UCSD-AML1 (cell line): ENCODE results near the gene CRYGS.
"Not testable (repeated sequence)": the region's sequence is repeated elsewhere in the genome, so short reads cannot be mapped to it uniquely, and the experiment has no call there.

Source experiments
- DNase-seq: peaks from one replicate; lab custom pipeline; 2025; ENCODE audit not compliant: unreplicated experiment; lab: John Stamatoyannopoulos, UW

Gene CRYGS

DNA sequence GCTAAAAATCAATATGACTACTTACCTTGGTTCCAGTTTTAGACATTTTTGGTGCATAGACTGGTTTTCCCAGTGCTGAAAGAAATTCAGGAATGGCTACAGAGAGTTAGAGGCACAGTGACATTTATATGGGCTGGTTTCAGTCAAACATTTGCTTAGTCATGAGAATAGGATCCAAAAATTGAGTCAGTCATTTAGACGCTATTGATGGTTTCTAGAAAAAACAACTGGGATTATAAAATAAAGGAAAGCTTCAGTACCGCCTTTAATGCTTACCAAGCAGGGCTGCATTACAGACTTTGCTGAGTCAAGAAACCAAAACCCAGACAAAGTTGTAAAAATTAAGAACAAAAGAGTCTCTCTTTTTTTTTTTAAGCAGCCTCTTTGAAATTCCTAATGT, at the start of gene CRYGS:
Gene CRYGS, minus strand, starts transcription at position 100 of the 400 bp plus-strand sequence. Its CDS starts 54 bp downstream, at position 46.
- DNase-seq, result no peak

DNA sequence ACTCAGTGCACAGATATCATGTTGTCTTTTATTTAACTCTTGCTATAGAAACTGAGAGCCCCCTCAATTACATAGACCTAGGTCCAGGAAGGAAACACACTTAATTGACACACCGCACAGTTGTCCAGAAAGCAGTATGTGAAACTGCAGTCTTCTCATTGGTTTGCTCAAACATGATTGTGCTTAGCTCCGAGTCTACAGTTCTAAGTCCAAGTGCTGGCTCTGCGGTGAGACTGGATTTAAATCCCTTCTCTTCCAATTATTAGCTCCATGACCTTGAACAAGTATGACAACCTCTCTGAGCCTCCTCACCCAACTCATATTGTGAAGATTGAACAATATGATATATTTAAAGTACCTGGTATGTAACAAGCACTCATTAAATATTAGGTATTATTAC, 49.7 kb upstream of the CRYGS start:
- DNase-seq, result no peak

DNA sequence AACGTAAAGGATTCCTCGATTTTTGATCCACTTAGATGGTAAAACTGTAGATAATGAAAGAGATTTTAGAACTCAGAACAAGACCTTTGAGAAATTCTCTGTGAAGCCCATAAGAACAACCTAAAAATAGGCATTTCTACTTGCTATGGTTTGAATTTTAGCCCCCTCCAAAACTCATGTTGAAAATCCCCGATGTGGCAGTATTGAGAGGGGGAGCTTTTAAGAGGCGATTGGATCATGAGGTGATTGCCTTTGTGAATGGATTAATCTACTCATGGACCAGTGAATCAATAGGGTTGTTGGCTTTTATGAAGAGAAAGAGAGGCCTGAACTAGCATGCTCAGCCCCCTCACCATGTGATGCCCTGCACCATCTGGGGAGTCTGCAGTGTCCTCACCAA, 48.5 kb upstream of the CRYGS start:
- no peak for DNase-seq

DNA sequence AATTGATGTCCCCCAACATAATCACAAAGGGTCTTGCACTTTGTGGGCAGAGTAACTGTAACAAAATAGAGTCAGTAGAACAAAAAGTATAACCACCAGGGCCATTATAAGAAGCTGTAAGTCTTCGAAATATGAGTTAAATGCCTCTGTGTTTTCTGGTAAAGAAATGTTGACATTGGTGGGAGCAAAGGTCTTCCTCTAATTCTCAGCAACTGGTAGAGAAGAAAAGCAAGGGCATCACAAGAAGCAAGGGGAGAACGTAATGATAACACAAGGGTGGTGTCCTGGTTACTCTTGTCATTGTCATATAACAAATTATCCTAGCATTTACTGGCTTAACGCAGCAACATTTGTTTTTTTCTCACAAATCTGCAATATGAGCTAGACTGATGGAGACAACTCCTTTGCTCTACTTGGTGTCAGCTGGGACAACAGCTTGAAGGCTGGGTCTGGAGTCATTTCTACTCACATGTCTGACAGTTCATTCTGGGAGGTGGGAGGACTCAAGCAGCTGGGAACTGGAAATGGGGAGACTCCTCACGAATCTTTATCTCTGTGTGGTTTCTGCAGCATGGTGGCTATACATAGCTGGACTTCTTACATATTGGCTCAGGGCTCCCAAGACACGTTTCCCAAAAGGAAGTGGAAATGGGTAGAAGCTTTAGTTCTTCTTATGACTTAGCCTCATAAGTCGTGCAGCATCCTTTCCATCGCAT, 46.6 kb upstream of the CRYGS start:
- DNase-seq, result no peak

DNA sequence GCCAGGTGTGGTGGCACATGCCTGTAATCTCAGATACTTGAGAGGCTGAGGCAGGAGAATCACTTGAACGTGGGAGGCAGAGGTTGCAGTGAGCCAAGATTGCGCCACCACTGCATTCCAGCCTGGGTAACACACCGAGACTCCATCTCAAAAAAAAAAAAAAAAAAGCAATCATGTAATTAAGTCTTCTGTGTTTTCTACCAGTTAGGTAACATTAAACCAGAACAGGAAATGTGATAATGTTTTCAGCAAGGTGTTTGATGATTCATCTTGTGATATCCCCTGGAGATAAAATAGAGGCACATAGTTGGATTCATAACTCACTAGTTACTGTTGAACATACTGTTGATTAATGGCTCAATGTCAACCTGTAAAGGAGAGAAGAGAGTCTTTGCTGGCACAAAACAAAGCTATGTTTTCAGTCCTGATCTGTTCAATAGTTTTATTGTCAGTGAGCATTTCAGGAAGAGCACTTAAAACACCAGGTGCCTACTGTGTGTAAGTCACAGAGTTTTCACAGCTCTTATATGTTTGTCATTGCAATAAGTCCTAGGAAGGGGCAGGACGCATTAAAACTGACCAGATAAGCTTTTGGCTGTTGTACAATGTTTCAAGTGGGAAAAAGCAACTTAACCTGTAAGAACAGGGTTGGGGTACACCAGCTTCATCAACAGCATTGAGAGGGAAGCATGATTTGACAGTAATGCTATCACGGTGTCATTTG, 45.8 kb upstream of the CRYGS start:
- DNase-seq, result no peak

DNA sequence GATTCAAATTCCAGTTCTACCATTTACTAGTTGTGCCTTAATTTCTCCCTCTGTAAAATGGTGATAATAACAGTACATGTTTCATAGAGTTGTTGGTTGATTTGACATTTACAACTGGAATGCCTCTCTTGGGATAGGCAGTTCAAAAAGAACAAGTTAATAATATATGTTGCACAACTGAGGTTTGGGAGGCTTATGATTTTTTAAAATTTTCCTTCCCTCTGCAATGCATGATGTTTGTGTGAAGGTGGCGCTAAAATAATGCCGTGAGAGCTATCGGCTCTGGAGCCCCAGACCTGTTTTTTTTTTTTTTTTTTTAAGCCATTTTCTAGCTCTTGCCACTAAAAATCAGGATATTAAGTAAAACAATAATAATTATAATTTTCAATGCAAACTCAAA, 44.9 kb upstream of the CRYGS start:
- DNase-seq, result no peak

DNA sequence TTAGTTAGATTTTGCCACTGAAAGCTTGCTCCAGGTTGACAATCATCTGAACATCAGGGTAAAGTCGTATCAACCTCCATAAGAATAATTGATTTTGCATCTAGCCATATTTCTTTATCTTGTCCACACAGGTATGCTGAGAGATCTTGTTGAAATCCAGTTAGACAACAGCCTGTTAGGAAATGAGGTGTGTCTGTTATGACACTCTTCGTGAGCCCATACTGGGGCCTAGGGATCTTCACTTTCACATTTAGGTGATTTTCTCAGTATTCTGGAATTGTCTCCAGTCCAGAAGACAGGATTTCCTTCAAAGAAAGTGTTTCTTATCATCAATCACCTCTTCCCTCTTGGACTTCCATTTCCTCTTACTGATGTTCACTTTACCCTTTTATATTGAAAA, 44.5 kb upstream of the CRYGS start:
- no peak for DNase-seq

DNA sequence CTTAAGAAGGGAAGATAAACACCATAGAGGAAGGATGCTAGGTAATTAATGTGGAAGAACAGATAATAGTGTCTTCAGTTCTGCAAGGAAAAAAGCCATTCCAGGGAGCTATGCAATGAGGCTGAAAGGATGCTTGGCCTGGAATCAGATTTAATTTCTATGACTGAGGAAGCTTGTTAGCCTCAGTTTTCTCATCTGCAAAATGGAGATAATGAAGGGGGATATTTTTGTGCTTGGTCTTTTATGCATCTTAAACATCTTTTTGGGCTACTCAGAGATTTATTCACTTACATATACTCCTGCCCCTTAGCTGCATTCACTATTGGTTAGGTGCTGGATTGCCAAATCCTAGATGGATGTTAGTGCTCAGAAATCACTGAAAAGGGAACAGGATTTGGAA, 43.0 kb upstream of the CRYGS start:
- no peak for DNase-seq

DNA sequence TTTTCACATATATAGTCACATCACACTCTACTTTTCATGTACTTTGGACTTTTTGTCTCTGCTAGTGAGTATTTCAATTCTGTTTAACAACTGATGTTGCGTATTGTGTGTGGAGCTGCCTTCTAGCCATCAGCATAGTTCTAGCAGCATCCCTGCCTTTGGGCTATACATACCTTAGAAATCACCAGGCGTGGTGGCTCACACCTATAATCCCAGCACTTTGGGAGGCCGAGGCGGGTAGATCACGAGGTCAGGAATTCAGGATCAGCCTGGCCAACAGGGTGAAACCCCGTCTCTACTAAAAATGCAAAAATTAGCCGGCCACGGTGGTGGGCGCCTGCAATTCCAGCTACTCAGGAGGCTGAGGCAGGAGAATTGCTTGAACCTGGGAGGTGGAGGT, 42.1 kb upstream of the CRYGS start:
- not testable (repeated sequence) for DNase-seq

DNA sequence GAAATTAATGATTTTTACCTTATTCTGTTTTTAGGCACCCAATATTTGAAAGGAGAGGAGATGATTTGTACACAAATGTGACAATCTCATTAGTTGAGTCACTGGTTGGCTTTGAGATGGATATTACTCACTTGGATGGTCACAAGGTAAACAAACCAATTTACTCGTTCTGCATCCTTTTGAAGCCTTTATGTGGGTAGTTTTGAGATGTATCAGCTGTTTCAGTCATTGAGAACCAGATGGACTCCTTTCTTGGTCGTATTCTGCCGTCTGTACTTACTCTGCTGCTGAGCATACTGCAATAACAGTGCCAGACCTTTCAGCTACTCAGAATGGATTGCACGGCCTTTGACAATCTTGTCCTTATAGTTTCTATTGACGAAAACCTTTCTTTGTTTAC, 39.7 kb upstream of the CRYGS start:
- no peak for DNase-seq

DNA sequence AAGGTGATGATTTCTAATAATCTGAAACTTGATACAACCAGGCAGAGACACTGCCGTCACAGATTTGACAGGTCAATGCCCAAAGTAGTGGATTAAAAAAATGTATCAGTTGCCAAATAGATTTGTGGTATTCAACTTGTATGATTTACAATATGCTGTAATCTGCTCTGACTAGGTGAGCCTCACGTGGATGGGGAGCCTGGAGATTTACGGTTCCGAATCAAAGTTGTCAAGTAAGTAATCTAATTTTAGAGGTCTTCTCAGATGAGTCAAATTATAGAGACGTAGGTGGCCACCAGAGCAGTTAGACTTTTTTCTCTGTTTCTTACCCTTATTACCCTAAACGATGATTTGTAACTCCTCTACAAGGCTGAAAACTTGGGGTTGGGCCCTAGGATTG, 38.4 kb upstream of the CRYGS start:
- no peak for DNase-seq

DNA sequence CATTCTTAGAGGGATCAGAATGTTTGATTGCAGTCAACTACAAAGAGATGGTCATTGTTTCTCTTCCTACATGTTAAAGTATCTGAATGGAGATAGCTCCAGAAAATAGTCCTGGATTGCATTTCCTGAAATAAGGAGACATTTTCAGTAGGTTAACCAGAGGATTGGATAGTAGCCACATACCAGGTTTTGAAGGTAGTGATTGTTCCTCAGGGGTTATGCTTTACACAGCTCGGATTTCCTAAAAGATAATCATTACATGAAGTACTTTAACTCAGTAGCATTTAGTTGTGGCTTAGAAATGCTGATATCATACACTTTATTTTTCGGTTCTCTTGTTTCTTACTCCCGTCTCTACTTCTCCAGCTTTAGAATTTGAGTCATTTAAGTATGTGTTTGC, 36.6 kb upstream of the CRYGS start:
- DNase-seq, result no peak

DNA sequence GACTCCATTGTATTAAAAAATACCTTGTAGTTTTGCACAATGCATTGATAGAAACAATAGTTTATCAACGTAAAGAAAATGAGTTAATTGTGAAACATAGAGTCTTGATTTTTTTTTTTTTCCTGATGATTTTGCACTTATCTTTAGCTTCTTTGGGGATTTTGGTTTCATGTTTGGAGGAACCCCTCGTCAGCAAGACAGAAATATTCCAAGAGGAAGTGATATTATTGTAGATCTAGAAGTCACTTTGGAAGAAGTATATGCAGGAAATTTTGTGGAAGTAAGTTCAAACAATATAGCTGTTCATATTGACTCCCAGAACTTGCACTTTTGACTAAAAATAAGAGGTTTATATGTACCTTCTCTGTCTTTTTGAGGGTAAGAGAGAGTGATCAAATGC, 33.3 kb upstream of the CRYGS start:
- DNase-seq, result no peak

DNA sequence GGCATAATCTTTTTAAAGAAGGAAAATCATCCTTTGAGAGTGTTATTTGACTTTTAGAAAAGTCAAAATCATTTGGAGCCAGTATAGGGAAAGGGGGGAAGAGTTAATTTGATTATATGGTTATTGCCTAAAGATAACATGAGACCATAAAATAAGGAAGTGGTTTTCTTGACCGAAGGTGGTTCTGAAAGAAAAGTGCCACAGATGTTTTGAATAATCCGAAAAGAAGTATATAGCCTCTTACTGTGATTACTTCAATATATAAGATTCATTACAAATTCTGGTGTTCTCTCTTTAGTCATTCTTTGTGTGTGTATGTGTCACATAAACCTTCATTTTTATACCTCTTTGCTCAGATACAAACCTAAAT, 27.4 kb upstream of the CRYGS start:
- DNase-seq, result no peak

DNA sequence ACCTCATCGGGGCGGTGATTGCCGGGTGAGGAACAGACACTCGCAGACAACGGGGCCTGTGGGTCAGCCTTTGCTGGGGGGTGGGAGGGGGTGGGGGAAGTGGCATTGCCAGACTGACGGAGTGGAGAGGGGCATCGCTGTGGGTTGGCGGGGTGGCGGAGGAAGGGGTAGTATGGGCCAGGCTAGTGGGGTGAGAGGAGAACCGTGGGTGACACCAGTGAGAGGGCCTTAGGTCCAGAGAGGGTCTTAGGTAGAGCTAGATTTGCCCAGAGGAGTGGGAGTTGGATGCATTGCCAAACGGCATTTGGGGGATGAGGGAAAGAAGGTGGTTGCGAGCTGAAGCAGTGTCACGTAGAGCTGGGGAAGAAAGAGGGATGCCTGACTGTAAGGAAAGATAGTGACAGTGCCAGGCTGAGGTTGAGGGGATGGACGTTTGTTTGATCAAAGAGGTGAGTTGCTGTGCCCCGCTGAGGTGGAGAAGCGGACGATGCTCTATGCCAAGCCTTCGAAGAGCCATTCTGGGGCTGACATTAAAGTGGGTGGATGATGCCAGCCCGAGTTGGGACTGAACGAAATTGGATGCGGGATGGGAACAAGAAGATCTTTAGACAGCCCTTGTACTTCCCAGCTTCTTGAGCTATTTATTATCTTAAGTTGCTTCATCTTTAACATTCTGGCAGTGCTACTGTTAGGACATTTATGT, 26.9 kb upstream of the CRYGS start:
- no peak for DNase-seq

DNA sequence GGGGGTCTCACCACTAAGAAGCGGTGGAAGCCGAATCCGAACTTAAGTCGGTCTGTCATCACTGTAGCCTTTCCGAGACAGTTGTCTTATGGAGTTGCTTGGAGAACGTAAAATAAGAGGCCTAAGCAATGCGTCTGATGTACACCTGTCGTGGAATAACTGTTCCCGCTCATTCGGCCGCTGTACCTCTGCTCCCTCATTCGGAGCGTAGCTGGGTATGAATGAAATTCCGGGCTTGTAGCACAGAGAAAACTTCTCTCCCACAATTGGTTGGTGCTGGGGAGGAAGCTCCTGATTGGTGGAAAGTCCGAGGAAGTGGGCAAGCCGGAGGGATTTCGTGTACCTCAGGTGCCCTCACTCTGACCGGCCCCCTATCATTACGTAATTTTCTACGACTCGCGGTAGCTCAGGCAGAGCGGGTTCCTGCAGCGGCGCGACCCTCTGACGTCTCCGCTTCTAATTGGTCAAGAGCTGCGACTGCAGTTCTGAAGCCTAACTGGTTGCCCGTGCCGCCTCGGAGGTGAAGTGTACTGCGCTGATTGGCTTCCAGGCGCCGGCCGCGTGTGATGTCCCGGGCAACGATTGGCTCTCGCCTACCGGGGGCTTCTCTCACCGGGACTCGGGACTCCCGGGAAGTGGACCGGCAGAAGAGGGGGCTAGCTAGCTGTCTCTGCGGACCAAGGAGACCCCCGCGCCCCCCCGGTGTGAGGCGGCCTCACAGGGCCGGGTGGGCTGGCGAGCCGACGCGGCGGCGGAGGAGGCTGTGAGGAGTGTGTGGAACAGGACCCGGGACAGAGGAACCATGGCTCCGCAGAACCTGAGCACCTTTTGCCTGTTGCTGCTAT, 26.1 kb upstream of the CRYGS start, which contains the start of gene DNAJB11:
Gene DNAJB11, plus strand, starts transcription at position 625 of the 845 bp plus-strand sequence. Its CDS starts 178 bp downstream, at position 803.
- peak; percentile 97 for DNase-seq

DNA sequence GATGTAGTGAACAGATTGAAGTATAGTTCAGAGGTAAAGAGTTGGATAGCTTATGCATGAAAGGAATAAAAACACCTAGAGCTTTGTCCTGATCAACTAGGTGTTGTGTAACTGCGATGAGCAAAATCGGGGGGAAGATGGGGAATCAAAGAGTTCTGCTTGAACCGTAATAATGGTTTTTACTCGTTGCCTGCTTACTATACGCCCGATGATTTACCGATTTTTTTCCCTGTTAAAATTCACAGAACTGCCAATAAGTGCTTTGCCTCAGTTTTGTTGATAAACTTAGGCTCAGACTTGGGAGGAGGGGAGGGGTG, 25.6 kb upstream of the CRYGS start:
- no peak for DNase-seq

DNA sequence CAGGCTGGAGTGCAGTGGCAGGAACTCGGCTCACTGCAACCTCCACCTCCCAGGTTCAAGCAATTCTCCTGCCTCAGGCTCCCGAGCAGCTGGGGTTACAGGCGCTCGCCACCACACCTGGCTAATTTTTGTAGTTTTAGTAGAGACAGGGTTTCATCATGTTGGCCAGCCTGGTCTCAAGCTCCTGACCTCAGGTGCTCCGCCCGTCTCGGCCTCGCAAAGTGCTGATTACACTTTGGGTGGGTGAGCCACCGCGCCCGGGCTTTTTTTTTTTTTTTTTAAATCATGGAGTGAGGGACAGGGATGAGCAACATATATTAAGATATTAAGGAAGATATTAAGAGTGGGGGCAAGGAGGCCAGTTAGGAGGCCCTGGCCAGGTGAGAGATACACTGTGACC, 25.2 kb upstream of the CRYGS start:
- DNase-seq, result not testable (repeated sequence)

DNA sequence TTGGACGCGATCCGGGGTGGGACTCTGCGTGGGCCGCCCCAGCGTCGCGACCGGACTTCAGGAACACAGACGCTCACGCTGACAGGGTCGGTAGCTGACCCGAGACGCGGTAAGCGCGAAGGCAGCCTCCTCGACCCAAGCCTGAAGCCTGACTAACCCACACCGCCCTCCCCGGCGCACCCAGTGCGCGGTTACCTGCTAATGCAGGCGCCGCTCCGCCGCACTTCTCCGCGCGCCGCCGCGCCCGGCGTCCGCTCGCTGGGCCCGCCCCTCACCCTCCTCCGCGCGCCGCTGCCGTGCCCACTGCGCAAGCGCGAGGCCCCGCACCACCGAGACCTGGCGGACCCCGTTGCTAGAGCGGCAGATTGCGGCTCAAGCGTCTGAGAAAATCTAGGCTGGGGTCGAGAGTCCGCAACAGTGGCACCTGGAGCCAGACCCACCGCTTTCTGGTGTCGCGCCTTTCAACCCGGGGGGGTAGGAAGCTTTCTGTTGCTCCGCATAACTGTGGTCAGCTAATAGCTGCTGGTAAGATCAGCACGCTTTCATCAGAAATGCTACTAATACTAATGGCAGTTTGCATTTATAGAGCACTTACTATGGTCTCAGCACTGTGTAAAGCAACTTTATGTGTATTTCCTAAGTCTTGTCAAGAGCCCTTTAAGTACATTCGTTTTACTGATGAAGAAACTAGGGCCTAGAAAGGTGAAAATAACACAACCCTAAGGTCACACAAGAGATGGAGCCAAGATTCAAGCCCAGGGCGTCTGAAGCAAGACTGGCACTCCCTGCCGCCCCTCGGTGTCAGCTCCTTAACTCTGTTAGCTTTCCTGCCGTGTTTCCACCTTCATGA, 23.1 kb upstream of the CRYGS start, which contains the start of gene TBCCD1:
Gene TBCCD1, minus strand, starts transcription at position 268 of the 850 bp plus-strand sequence. CDS start 3,010 bp downstream, outside the sequence.
- peak; percentile 94 for DNase-seq

DNA sequence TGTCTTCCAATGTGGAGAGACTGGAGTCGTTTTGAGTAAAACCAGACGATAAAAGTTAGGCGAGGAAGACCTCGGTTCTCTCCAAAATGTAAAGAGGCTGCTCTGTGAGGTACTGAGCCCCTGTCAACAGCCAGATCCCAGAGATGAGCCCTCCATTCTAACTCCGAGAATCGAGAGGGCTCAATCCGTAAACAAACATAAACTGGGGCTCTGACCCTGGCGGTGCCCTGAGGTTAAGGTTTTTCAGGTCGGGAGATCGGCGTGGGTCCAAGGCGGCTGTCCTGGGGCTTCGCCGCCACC, 22.5 kb upstream of the CRYGS start:
- no peak for DNase-seq
